NCI-H187 (cell line): Measurements from ENCODE around the gene GABRG3.
A peak's percentile ranks its signal among the peaks of the same experiment; 100 is the strongest.

Experiments
- DNase-seq, 2 experiments: peaks; one replicate each; lab custom pipeline; 2025; lab: John Stamatoyannopoulos, UW

Gene GABRG3

GRCh38 chr15:26970712-26971210 is at the start of gene GABRG3:
Gene GABRG3, plus strand, starts transcription at chr15:26971181.
- no peak for DNase-seq

DNA sequence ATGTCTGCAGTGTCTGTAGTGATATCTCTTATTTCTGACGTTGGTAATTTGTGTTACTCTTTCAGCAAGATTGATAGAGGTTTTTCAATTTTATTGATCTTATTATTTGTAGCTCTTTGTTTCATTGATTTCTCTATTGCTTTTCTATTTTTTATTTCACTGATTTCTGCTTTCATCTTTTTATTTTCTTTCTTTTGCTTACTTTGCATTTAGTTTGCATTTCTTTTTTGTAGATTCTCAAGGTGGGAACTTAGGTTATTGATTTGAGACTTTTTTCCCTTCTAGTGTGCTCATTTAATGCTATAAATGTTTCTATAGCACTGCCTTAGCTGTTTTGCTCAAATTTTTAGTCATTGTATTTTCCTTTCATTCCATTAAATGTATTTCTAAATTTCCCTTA is 49.5 kb upstream of the GABRG3 start:
- DNase-seq, result no peak

DNA sequence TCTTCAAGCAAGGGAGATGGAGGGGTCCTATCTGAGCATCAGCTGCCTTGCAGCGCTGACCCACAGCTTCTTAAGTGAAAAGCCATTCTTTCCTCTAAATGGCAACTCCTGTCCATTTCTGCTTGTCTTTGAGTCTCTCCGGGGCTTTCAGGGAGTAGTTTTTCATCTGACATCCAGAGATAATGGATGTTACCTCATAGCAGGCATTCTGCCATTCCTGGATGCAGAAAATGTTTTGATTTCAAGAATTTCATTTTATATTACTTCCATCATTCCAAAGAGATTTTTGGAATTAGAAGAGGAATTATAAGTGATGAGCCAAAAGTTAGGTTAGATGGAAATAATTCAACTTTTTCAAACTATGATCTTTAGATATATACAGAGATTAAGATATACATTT is 44.9 kb upstream of the GABRG3 start:
- DNase-seq, result no peak

GRCh38 chr15:26928051-26928450 is 42.9 kb upstream of the GABRG3 start:
- no peak for DNase-seq

DNA sequence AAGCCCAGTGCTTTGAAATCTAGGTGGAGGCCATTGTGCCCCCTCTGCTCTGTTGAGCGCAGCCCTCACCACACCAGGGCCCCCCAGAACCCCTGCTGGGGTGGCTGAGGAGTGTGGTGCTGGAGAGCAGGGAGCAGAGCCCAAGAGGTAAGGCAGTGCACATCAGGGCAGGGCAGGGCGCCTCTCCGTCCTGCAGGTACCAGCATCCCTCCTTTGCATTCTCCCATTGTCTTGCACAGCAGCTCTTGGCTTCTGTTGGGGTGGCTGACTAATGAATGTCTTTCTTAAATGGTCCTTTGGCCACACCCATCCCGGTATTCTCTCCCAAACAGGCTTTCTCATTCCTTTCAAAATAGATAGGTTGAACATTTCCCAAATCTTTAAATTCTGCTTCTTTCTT is 41.4 kb upstream of the GABRG3 start:
- DNase-seq, result no peak

DNA sequence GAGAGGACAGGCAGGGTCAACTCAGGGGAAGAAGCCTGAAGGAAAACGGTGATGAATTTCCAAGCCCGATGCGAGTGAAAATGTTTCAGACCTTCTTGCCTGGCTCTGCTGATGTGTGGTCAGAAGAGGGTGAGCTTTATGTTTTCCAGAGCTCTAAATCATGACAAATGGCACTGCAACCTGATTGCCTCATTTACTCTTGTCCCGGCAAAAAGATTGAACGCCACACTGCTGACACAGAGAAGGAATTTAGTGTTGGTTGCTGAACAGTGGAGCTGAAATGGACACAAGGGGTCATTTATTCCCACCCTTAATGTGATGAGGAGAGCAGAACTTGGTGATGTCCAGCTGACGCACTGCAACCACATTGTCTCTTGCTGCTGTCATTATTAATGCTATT is 36.1 kb upstream of the GABRG3 start:
- DNase-seq, result no peak

GRCh38 chr15:26935322-26935721 is 35.7 kb upstream of the GABRG3 start:
- DNase-seq, result no peak

GRCh38 chr15:26936502-26936901 is 34.5 kb upstream of the GABRG3 start:
- no peak for DNase-seq

DNA sequence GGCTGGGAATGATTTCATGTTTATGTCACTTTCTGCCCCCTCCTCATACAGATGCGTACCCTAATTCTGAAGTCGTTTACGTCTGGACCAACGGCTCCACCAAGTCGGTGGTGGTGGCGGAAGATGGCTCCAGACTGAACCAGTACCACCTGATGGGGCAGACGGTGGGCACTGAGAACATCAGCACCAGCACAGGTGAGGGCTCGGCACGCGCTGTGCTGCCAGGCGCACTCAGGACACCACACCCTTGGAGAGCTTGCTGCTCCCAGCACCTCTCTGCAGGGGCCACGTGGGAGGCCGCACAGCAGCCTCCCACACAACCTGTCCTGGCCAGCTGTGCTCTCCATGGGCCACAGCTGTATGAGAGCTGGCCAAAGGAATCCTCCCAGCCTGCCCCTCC is 33.8 kb upstream of the GABRG3 start:
- no peak for DNase-seq

DNA sequence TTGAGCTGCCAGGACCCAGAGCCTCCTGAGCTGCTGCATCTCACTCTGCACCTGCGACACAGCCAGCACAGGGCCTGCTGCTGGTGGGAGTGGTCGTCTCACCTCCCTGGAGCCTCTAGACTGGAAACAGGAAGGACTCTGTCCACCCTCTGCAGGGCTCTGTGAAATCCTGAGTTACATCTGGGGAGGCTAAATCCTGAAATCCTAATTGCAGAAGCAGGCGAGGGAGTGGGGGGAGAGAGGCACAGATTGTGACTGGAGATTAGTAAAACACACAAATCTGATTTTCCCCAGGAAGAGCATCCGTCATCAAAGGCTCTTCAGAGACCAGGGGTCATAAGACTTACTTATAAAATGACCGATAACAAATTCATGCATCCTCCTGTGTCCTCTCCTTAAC is 31.6 kb upstream of the GABRG3 start:
- DNase-seq, result no peak

DNA sequence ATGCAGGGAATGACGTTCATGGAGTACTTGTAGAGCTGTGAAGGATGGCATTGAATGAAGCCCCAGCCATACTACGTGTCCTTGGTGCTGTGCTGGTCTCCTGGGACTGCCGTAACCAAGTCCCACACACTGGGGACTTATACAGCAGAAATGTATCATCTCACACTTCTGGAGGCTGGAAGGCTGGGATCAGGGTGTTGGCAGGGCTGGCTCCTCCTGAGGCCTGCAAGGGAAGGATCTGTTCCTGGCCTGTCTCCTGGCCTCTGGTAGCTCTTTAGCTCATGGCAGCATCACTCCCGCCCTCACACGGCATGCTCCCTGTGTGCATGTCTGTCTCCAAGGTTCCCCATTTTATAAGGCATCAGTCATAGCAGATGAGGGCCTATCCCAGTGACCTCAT is 29.5 kb upstream of the GABRG3 start:
- DNase-seq, result no peak

GRCh38 chr15:26943866-26944265 is 27.1 kb upstream of the GABRG3 start:
- no peak for DNase-seq

DNA sequence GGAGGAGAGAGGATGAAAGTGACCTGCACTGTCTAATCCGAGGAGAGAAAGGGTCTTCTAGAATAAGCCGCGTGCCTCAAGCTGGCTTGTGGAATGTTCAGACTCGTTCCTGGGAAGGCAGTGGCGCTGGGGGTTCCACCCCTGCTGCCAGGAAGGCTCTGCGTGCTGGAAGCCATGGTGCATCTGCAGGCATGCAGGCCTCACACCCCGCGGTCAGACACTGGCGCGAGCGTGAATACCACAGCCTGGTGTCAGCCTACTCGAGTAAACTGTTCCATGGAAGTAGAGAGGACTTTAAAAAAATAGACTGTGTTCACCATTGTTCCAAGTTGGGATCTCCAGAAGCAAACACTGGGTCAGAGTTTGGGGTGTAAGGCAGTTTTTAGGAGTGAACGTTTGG is 25.9 kb upstream of the GABRG3 start:
- DNase-seq, result no peak

- DNase-seq, result no peak
Observed at GRCh38 chr15:26950001-26950400, 21.0 kb upstream of the GABRG3 start.

GRCh38 chr15:26954403-26954802 is 16.6 kb upstream of the GABRG3 start:
- DNase-seq, result no peak

DNA sequence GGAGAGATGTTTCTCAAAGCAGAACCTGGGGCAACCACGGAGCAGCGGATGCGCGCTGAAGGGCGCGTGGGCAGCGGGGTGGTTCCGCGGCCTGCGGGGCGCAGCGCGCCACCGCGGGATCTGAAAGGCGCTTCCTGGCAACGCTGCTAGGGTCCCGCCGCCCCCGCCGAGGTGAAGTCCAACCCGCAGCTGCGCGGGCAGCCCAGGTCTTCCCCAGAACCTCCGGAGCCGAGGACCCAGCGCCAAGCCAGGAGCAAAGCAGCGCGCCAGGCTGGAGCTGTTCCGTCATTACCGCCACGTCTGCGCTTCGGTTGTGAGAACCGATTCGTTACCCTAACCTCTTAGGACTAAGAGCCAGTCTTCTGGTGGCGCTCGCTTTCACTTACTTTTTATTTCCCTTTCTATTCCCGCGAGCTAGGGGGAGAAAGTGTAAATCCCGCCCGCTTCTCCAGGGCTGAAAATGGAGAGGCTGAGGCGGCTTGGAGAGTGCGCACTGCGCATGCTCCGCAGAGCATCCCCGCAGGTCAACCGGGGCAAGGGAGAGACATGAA is 3.2 kb upstream of the GABRG3 start:
- DNase-seq, result no peak

DNA sequence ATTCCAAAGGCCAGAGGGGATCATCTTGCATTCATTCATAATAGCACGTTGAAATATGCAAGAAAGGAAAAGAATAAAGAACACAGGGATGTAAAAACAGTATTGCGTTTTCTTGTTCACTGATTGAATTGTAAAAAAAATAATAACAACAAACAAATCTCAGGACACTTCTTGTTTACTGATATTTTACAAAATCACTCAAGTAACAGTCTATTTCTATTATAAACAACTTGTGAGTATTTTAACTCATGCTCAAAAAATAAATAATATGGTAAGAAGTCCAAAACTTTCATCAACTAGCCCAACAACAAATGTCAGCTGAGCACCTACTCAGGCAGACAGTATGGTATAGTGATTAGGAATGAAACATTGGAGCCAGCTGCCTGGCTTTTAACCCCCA is 2.2 kb upstream of the GABRG3 start:
- no peak for DNase-seq

DNA sequence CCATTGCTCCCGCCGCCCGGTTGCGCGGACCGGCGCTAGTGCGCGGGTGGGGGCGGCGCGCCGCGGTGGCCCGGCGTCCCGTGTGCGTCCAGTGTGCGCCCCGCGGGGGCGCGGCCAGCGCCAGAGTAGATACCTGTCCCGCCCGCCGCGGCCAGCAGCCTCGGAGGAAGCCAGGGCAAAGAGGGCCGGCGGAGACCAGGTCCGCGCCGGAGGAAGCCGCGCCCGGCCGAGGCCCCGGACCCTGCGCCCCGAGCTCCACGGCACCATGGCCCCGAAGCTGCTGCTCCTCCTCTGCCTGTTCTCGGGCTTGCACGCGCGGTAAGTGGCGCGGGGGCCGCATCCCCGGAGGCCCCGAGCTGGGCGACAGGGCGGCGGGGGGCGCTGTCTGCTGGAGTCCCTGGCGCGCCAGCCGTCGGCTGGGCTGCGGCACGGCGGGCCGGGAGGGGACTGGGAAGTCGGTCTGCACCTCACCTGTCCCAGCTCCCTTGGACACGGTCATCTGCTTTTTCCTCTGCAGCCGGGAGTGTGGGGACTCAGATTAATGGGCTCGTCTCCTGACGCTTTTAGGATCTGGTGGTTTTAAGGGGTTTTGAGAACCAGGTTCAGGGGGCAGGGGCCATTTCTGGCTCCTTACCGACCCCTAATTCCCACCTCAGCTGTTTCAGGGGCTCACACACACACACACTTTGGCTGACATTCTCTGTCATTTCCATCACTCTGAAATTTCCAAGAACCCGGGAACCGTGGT is 464 bp downstream of the GABRG3 start:
- peak in 1 of 2 experiments; percentile 17 for DNase-seq

DNA sequence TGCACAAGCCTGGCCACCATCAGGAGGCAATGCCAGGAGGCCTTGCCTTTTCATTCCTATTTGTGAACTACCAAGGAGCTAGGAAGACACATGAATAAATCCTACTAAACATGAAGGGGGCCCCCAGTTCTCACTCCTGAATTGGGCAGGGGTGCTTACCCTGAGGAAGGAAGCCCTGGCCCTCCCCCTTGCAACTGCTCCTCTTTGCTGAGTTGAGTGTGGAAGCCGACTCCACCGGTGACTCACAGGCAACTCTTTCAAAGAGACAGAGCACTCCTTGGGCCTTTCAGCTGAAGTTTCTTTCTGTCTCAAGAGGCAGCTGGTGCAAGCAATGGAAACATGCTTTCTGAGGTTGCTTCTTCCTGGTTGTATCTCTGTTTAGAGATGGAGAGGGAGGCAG is 1.7 kb downstream of the GABRG3 start:
- DNase-seq, result no peak

GRCh38 chr15:26974120-26974780 is 3.3 kb downstream of the GABRG3 start:
- no peak for DNase-seq

GRCh38 chr15:26981492-26981891 is 10.5 kb downstream of the GABRG3 start:
- no peak for DNase-seq

DNA sequence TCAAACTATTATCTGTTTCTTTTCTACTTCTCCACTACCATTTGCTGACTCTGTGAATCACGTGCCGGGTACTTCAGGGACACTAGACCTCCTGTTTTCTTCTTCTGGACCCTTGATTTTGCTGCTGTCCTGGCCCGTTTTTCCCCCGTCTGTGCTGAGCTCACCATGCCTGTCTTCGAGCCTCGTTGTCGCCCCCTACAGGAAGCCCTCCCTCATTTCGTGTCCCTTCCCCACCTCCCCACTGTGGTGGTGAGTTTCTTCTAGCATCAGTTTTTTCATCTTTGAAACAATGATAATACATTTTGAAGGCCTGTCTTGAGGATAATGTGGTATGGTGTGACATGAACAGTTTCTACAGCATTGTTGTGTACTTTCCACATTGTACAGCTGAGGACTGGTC is 12.8 kb downstream of the GABRG3 start:
- DNase-seq, result no peak

DNA sequence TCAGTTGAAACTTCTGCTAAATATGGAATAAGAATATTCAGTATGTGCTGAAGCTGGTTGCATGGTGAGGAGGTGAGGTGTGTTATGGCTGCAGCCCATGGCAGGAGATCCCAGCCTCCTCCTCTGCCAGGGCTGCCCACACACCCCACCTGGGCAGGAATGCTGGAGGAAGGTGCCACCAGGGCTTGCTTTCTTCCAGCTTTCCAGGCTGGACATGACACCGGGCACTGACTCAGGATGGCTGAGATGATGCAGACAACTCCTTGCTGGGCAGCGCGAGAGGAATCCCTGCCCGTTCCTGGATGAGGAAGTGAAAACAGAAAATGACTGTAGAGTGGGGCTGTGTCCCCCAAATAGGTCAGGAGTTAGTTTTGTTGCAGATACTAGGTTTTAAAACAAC is 14.1 kb downstream of the GABRG3 start:
- no peak for DNase-seq
